ENCODE measurements around the gene TBC1D14. TPM values are rescaled to one million over a fixed set of nuclear protein-coding genes. Genes with fewer than 3 reads are reported as not detected.

The TBC1D14 gene
- total and polyA plus RNA-seq, 2 of the 8 experiments (the other 6 are each of a cell fraction or from before 2014, with no cell fraction given), result 45.6 to 48.2 TPM

DNA sequence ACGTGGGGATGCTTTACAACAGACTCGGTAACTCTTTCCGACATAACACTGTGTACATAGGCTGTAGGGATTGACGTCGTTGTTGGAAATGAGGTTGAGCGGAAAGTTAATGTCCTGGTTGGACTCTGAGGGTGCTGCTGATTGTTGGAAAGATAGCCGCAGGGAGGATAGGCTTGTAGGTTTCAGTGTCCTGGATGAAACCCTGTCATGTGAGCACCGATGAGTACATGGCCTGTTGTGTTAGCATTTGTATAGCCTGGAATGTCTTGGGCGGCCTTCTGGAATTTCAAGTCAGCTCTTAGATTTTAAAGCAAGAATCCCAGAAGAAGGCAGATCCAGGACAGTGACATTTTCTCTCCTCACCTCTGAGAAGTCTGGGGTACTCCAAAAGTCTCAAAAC lies 63.3 kb downstream of the TBC1D14 start (continued):
- 0 out of 2 replicates have a peak, but pooled peaks have one; percentile 38 for TF ChIP-seq RBBP5 (IDR thresholded peaks at IDR 0.05; ENCODE audit: borderline replicate concordance, low read depth, low read length)
- TF ChIP-seq USF2 (IDR thresholded peaks at IDR 0.05; ENCODE audit: low read length), result peak; percentile 57; the same call in 1 of the 2 replicates
- TF ChIP-seq EGR1 (IDR thresholded peaks at IDR 0.05; ENCODE audit: borderline replicate concordance, low read depth, low read length), result no peak
- peak; percentile 23 for TF ChIP-seq CHD7 (IDR thresholded peaks at IDR 0.05; ENCODE audit: insufficient replicate concordance, low read length)
- TF ChIP-seq NANOG (IDR thresholded peaks at IDR 0.05; ENCODE audit: insufficient read depth, low read depth, low read length, poor library complexity, severe bottlenecking), result peak; percentile 56
- no peak for TF ChIP-seq BRCA1 (IDR thresholded peaks at IDR 0.05; ENCODE audit: low read depth, low read length)
- peak; percentile 59; the same call in 1 of the 2 replicates for TF ChIP-seq TBP (IDR thresholded peaks at IDR 0.05; ENCODE audit: low read depth, low read length)
- peak in 1 of 2 experiments; percentile 76; a peak in 1 of 3 replicates for TF ChIP-seq POLR2A (IDR thresholded peaks at IDR 0.05; ENCODE audit: control extremely low read depth in 1 of 2, low read depth in 2 of 2, low read length in 2 of 2)
